Measurements from ENCODE around the gene PLN.

GRCh38 chr6:118511930-118512715 lies 36.0 kb upstream of the PLN start:
- TF ChIP-seq, protein P1, sequence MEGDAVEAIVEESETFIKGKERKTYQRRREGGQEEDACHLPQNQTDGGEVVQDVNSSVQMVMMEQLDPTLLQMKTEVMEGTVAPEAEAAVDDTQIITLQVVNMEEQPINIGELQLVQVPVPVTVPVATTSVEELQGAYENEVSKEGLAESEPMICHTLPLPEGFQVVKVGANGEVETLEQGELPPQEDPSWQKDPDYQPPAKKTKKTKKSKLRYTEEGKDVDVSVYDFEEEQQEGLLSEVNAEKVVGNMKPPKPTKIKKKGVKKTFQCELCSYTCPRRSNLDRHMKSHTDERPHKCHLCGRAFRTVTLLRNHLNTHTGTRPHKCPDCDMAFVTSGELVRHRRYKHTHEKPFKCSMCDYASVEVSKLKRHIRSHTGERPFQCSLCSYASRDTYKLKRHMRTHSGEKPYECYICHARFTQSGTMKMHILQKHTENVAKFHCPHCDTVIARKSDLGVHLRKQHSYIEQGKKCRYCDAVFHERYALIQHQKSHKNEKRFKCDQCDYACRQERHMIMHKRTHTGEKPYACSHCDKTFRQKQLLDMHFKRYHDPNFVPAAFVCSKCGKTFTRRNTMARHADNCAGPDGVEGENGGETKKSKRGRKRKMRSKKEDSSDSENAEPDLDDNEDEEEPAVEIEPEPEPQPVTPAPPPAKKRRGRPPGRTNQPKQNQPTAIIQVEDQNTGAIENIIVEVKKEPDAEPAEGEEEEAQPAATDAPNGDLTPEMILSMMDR (optimal IDR thresholded peaks at IDR 0.05 in 1 of 3, IDR thresholded peaks at IDR 0.05 in 1 of 3, conservative IDR thresholded peaks at IDR 0.05 in 1 of 3; ENCODE audit: extremely low read depth in 1 of 3, insufficient read depth in 2 of 3, low read length in 3 of 3): no peak
- no peak for TF ChIP-seq EZH2 (IDR thresholded peaks at IDR 0.05; ENCODE audit: low read length)
